HepG2 (cell line): ENCODE measurements around the gene MAPK9. TPM values are rescaled to one million over a fixed set of nuclear protein-coding genes. Genes with fewer than 3 reads are reported as not detected.

ENCODE experiments used
- ATF1 ChIP-seq: IDR thresholded peaks from 2 replicates; pipeline ENCODE4 v1.6.1; 2016; ENCODE audit warnings: mild to moderate bottlenecking, control low read depth
- CHD4 ChIP-seq: fragments of 200-600 bp; sonication (generic); IDR thresholded peaks from 2 replicates; pipeline ENCODE4 v1.7.0; 2017; ENCODE audit warnings: mild to moderate bottlenecking, low read length, borderline replicate concordance
- FOSL1 ChIP-seq: sonication (generic); formaldehyde crosslinking; IDR thresholded peaks from 2 replicates; pipeline ENCODE4 v1.9.0; 2021; ENCODE audit warnings: missing genetic modification reagents, borderline replicate concordance
- HMGA1 ChIP-seq: sonication (generic); formaldehyde crosslinking; conservative IDR thresholded peaks from 2 replicates; pipeline ENCODE4 v1.4.0; 2020; ENCODE audit warnings: missing genetic modification reagents
- KLF11 ChIP-seq: IDR thresholded peaks from 2 replicates; pipeline ENCODE4 v1.6.1; 2016; ENCODE audit warnings: missing compliant biosample characterization
- MIER2 ChIP-seq: IDR thresholded peaks from 2 replicates; pipeline ENCODE4 v1.6.1; 2016; ENCODE audit warnings: missing biosample characterization, missing genetic modification reagents
- PAF1 ChIP-seq: IDR thresholded peaks from 2 replicates; pipeline ENCODE4 v1.6.1; 2016; ENCODE audit warnings: missing genetic modification reagents, missing compliant biosample characterization
- RAD21 ChIP-seq: fragments of 450-650 bp; formaldehyde crosslinking; IDR thresholded peaks from 2 replicates; pipeline ENCODE4 v1.5.0; 2020; ENCODE audit warnings: mild to moderate bottlenecking
- RELA ChIP-seq: sonication (generic); formaldehyde crosslinking; IDR thresholded peaks from 2 replicates; pipeline ENCODE4 v1.4.0; 2020; ENCODE audit warnings: missing genetic modification reagents
- SMAD1 ChIP-seq: sonication (generic); formaldehyde crosslinking; IDR thresholded peaks from 2 replicates; pipeline ENCODE4 v1.4.0; 2020; ENCODE audit warnings: missing genetic modification reagents, low read depth, mild to moderate bottlenecking, borderline replicate concordance
- THYN1 ChIP-seq: sonication (generic); formaldehyde crosslinking; IDR thresholded peaks from 2 replicates; pipeline ENCODE4 v1.8.1; 2023; ENCODE audit warnings: low read depth, mild to moderate bottlenecking, moderate library complexity, missing genetic modification reagents, borderline replicate concordance
- ZMAT3 ChIP-seq: sonication (generic); formaldehyde crosslinking; conservative IDR thresholded peaks from 2 replicates; pipeline ENCODE4 v1.7.0; 2021; ENCODE audit warnings: missing genetic modification reagents
- ZNF160 ChIP-seq: sonication (generic); formaldehyde crosslinking; IDR thresholded peaks from 2 replicates; pipeline ENCODE4 v1.8.0; 2022; ENCODE audit warnings: mild to moderate bottlenecking, inconsistent platforms, missing genetic modification reagents
- ZNF510 ChIP-seq: sonication (generic); formaldehyde crosslinking; IDR thresholded peaks from 2 replicates; pipeline ENCODE4 v1.4.0; 2020; ENCODE audit warnings: low read depth, mild to moderate bottlenecking, missing genetic modification reagents
- ZNF570 ChIP-seq: sonication (generic); formaldehyde crosslinking; IDR thresholded peaks from 2 replicates; pipeline ENCODE4 v1.4.0; 2020; ENCODE audit warnings: mild to moderate bottlenecking, missing genetic modification reagents, borderline replicate concordance
- polyA plus RNA-seq, 8 experiments: library from polyadenylated mRNA; depleted of rRNA in 3 of 8; stranded (reverse) in 7 of 8; unstranded in 1 of 8; fragments of >200 nt; fragmentation: Illumina TruSeq in 4 of 8; extraction: Trizol in 4 of 8; gene quantifications; 2 replicates each; pipeline versions ENCODE4 v1.2.1 to v1.2.3, GENCODE V29; 2011 to 2016; ENCODE audit warnings: low read depth in 4 of 8, missing spikeins in 1 of 8, mixed read lengths in 1 of 8; ENCODE audit not compliant: insufficient read depth in 1 of 8
- total RNA-seq, 5 experiments: library from RNA; depleted of rRNA; stranded (reverse); fragments of >200 nt; fragmentation: Illumina TruSeq; extraction: Trizol; gene quantifications; 2 replicates each; pipeline ENCODE4 v1.2.3, GENCODE V29; 2016; ENCODE audit warnings: low read depth in 1 of 5
- TF ChIP-seq, protein P1 (sequence below): sonication (generic); formaldehyde crosslinking; IDR thresholded peaks from 2 replicates; pipeline ENCODE4 v1.4.0; 2020; ENCODE audit warnings: missing genetic modification reagents, mild to moderate bottlenecking, borderline replicate concordance
- TF ChIP-seq, protein P2 (sequence below): sonication (generic); formaldehyde crosslinking; IDR thresholded peaks from 2 replicates; pipeline ENCODE4; 2020; ENCODE audit warnings: missing genetic modification reagents, mild to moderate bottlenecking, borderline replicate concordance
- TF ChIP-seq, protein P3 (sequence below): sonication (generic); formaldehyde crosslinking; IDR thresholded peaks from 2 replicates; pipeline ENCODE4 v1.5.1; 2020; ENCODE audit warnings: missing genetic modification reagents, mild to moderate bottlenecking, borderline replicate concordance
- TF ChIP-seq, protein P4 (sequence below): sonication (generic); formaldehyde crosslinking; IDR thresholded peaks from 2 replicates; pipeline ENCODE4 v1.4.0; 2020; ENCODE audit warnings: missing genetic modification reagents

The MAPK9 gene
- total and polyA plus RNA-seq, 2 of the 13 experiments (the other 11 are each of a cell fraction or from before 2014, with no cell fraction given): 30.1 to 56.1 TPM

DNA sequence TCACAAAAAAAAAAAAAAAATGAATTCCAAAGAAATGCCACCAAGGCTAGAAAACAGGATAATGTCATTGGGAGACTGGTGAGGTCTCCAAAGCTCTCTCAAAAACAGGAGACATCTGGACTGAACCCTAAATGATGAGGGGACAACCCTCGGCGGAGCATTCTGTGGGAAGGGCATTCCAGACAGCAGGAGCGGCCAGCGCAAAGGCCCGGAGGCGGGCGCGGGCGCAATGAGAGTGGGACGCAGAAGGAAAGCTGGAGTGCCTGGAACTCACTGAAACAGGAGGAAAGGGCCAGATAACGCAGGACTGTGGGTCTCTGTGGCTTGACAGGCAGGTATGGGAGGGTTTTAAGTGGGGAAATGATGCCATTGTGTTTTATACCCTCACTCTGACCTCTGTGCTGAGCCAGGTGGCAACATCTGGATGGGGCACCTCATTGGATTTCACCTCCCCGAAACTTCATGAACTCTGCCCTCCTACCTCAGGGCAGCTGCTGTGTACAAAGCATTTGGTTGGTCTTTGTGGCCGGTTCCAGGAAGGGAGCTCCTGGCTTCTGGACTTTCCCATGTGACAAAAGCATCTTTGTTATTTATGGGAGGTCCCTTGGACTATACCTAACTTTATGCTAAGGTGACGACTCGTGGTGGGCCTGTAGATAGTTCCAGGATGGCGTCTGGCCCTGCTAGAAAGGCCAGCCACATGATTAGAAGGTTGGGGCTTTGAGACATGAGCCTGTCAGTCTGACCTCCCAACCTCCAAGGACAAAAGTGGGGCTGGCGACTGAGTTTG is 11.5 kb upstream of the MAPK9 start (continued):
- TF ChIP-seq PAF1 (CRISPR knock-in tag) (no peak), THYN1 (CRISPR knock-in tag) (no peak), ZMAT3 (no peak), HMGA1 (CRISPR knock-in tag) (no peak), RELA (CRISPR knock-in tag) (no peak), KLF11 (no peak), ATF1 (CRISPR knock-in tag) (no peak), RAD21 (CRISPR knock-in tag) (no peak), SMAD1 (CRISPR knock-in tag) (no peak), ZNF570 (CRISPR knock-in tag) (no peak), MIER2 (CRISPR knock-in tag) (no peak), ZNF510 (CRISPR knock-in tag) (no peak), ZNF160 (CRISPR knock-in tag) (no peak), CHD4 (no peak), FOSL1 (CRISPR knock-in tag) (no peak)
- TF ChIP-seq, protein P1, sequence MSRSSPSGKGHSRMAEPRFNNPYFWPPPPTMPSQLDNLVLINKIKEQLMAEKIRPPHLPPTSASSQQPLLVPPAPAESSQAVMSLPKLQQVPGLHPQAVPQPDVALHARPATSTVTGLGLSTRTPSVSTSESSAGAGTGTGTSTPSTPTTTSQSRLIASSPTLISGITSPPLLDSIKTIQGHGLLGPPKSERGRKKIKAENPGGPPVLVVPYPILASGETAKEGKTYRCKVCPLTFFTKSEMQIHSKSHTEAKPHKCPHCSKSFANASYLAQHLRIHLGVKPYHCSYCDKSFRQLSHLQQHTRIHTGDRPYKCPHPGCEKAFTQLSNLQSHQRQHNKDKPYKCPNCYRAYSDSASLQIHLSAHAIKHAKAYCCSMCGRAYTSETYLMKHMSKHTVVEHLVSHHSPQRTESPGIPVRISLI (CRISPR knock-in tag): no peak
- TF ChIP-seq, protein P2, sequence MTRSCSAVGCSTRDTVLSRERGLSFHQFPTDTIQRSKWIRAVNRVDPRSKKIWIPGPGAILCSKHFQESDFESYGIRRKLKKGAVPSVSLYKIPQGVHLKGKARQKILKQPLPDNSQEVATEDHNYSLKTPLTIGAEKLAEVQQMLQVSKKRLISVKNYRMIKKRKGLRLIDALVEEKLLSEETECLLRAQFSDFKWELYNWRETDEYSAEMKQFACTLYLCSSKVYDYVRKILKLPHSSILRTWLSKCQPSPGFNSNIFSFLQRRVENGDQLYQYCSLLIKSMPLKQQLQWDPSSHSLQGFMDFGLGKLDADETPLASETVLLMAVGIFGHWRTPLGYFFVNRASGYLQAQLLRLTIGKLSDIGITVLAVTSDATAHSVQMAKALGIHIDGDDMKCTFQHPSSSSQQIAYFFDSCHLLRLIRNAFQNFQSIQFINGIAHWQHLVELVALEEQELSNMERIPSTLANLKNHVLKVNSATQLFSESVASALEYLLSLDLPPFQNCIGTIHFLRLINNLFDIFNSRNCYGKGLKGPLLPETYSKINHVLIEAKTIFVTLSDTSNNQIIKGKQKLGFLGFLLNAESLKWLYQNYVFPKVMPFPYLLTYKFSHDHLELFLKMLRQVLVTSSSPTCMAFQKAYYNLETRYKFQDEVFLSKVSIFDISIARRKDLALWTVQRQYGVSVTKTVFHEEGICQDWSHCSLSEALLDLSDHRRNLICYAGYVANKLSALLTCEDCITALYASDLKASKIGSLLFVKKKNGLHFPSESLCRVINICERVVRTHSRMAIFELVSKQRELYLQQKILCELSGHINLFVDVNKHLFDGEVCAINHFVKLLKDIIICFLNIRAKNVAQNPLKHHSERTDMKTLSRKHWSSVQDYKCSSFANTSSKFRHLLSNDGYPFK (CRISPR knock-in tag): no peak
- TF ChIP-seq, protein P3, sequence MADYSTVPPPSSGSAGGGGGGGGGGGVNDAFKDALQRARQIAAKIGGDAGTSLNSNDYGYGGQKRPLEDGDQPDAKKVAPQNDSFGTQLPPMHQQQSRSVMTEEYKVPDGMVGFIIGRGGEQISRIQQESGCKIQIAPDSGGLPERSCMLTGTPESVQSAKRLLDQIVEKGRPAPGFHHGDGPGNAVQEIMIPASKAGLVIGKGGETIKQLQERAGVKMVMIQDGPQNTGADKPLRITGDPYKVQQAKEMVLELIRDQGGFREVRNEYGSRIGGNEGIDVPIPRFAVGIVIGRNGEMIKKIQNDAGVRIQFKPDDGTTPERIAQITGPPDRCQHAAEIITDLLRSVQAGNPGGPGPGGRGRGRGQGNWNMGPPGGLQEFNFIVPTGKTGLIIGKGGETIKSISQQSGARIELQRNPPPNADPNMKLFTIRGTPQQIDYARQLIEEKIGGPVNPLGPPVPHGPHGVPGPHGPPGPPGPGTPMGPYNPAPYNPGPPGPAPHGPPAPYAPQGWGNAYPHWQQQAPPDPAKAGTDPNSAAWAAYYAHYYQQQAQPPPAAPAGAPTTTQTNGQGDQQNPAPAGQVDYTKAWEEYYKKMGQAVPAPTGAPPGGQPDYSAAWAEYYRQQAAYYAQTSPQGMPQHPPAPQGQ: no peak
- TF ChIP-seq, protein P4, sequence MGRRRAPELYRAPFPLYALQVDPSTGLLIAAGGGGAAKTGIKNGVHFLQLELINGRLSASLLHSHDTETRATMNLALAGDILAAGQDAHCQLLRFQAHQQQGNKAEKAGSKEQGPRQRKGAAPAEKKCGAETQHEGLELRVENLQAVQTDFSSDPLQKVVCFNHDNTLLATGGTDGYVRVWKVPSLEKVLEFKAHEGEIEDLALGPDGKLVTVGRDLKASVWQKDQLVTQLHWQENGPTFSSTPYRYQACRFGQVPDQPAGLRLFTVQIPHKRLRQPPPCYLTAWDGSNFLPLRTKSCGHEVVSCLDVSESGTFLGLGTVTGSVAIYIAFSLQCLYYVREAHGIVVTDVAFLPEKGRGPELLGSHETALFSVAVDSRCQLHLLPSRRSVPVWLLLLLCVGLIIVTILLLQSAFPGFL (CRISPR knock-in tag): no peak
